H9 (cell line): ENCODE measurements around the gene VCPKMT. TPM values are rescaled to one million over a fixed set of nuclear protein-coding genes. Genes with fewer than 3 reads are reported as not detected.

Source experiments
- DNase-seq: peaks from one replicate; pipeline ENCODE4 v3.0.0-alpha.2; 2017
- H2AFZ ChIP-seq: one replicate; pipeline ENCODE4 v1.6.1; 2013; ENCODE audit warnings: mild to moderate bottlenecking, low read length, control low read depth, moderate library complexity
- H2AK5ac ChIP-seq: 2 replicates; pipeline ENCODE4 v1.6.1; 2013; ENCODE audit warnings: low read length, control low read depth, mixed read lengths; ENCODE audit not compliant: insufficient read length
- H2BK120ac ChIP-seq: one replicate; pipeline ENCODE4 v1.6.1; 2013; ENCODE audit warnings: low read depth, mild to moderate bottlenecking, low read length, control low read depth, inconsistent platforms; ENCODE audit not compliant: poor library complexity, severe bottlenecking
- H2BK12ac ChIP-seq: 2 replicates; pipeline ENCODE4 v1.6.1; 2013; ENCODE audit warnings: low read length, control low read depth, mixed read lengths, low read depth; ENCODE audit not compliant: insufficient read length
- H2BK15ac ChIP-seq: 2 replicates; pipeline ENCODE4 v1.6.1; 2013; ENCODE audit warnings: low read depth, low read length, control low read depth
- H2BK20ac ChIP-seq: one replicate; pipeline ENCODE4 v1.6.1; 2013; ENCODE audit warnings: low read depth, mild to moderate bottlenecking, low read length, control low read depth, inconsistent platforms; ENCODE audit not compliant: poor library complexity, severe bottlenecking
- H2BK5ac ChIP-seq: 2 replicates; pipeline ENCODE4 v1.6.1; 2013; ENCODE audit warnings: low read length, control low read depth, mixed read lengths; ENCODE audit not compliant: insufficient read length
- H3K14ac ChIP-seq: 2 replicates; pipeline ENCODE4 v1.6.1; 2013; ENCODE audit warnings: low read length, control low read depth; ENCODE audit not compliant: insufficient read depth
- H3K18ac ChIP-seq: 2 replicates; pipeline ENCODE4 v1.6.1; 2013; ENCODE audit warnings: low read depth, mild to moderate bottlenecking, mixed read lengths, low read length, control low read depth; ENCODE audit not compliant: insufficient read length
- H3K23ac ChIP-seq: 2 replicates; pipeline ENCODE4 v1.6.1; 2013; ENCODE audit warnings: low read length, control low read depth, mixed read lengths, low read depth; ENCODE audit not compliant: insufficient read length
- H3K23me2 ChIP-seq: 2 replicates; pipeline ENCODE4 v1.6.1; 2013; ENCODE audit warnings: low read depth, mild to moderate bottlenecking, mixed read lengths, low read length, control low read depth; ENCODE audit not compliant: insufficient read length, poor library complexity, severe bottlenecking
- H3K27ac ChIP-seq: 2 replicates; pipeline ENCODE4 v1.5.1; 2013; ENCODE audit warnings: low read length, control low read depth, mixed read lengths, low read depth; ENCODE audit not compliant: insufficient read length
- H3K27me3 ChIP-seq: 2 replicates; pipeline ENCODE4 v1.6.1; 2013; ENCODE audit warnings: low read length, control low read depth, inconsistent platforms; ENCODE audit not compliant: insufficient read depth
- H3K4ac ChIP-seq: 2 replicates; pipeline ENCODE4 v1.6.1; 2013; ENCODE audit warnings: low read depth, mild to moderate bottlenecking, control low read depth, inconsistent platforms, low read length, moderate library complexity
- H3K4me1 ChIP-seq: 2 replicates; pipeline ENCODE4 v1.6.1; 2013; ENCODE audit warnings: low read length, control low read depth, inconsistent platforms; ENCODE audit not compliant: insufficient read depth
- H3K4me2 ChIP-seq: 2 replicates; pipeline ENCODE4 v1.6.1; 2013; ENCODE audit warnings: low read length, control low read depth, mixed read lengths; ENCODE audit not compliant: insufficient read length, insufficient read depth
- H3K56ac ChIP-seq: 2 replicates; pipeline ENCODE4 v1.6.1; 2013; ENCODE audit warnings: low read depth, mild to moderate bottlenecking, mixed read lengths, low read length, control low read depth; ENCODE audit not compliant: insufficient read length
- H3K79me1 ChIP-seq: 2 replicates; pipeline ENCODE4 v1.6.1; 2013; ENCODE audit warnings: low read depth, mild to moderate bottlenecking, moderate library complexity, low read length, control low read depth, inconsistent platforms; ENCODE audit not compliant: insufficient read depth, poor library complexity, severe bottlenecking
- H3K79me2 ChIP-seq: 2 replicates; pipeline ENCODE4 v1.6.1; 2013; ENCODE audit warnings: low read length, control low read depth, inconsistent platforms; ENCODE audit not compliant: insufficient read depth
- H3K9ac ChIP-seq: 2 replicates; pipeline ENCODE4 v1.6.1; 2013; ENCODE audit warnings: low read length, control low read depth, mixed read lengths; ENCODE audit not compliant: insufficient read length; ENCODE audit errors: extremely low read depth
- H3K9me3 ChIP-seq: one replicate; pipeline ENCODE4 v1.6.1; 2013; ENCODE audit warnings: low read depth, low read length, inconsistent platforms; ENCODE audit not compliant: control insufficient read depth
- H3T11ph ChIP-seq: one replicate; pipeline ENCODE4 v1.6.1; 2013; ENCODE audit warnings: mild to moderate bottlenecking, low read length, control low read depth, inconsistent platforms
- H4K20me1 ChIP-seq: one replicate; pipeline ENCODE4 v1.6.1; 2013; ENCODE audit not compliant: control insufficient read depth, insufficient read length, insufficient read depth
- H4K5ac ChIP-seq: 2 replicates; pipeline ENCODE4 v1.6.1; 2013; ENCODE audit warnings: low read depth, mild to moderate bottlenecking, mixed read lengths, low read length, control low read depth; ENCODE audit not compliant: insufficient read length
- H4K8ac ChIP-seq: replicated peaks from 2 replicates; pipeline ENCODE4 v1.6.1; 2013; ENCODE audit warnings: low read length, control low read depth, mixed read lengths, low read depth; ENCODE audit not compliant: insufficient read length
- H4K91ac ChIP-seq: 2 replicates; pipeline ENCODE4 v1.6.1; 2013; ENCODE audit warnings: low read depth, mild to moderate bottlenecking, moderate library complexity, mixed read lengths, low read length, control low read depth; ENCODE audit not compliant: insufficient read length
- H3K27ac Mint-ChIP-seq, 3 experiments: 2 replicates in 2 of 3; 3 replicates in 1 of 3; pipeline ENCODE4 v1.8.0; 2020 to 2021; ENCODE audit warnings: mixed read lengths in 3 of 3, mild to moderate bottlenecking in 1 of 3, moderate library complexity in 1 of 3
- H3K27me3 Mint-ChIP-seq: 2 replicates; pipeline ENCODE4 v1.8.0; 2021; ENCODE audit warnings: low read depth, mild to moderate bottlenecking, moderate library complexity, mixed read lengths
- H3K36me3 Mint-ChIP-seq, 3 experiments: 2 replicates in 2 of 3; 3 replicates in 1 of 3; pipeline ENCODE4 v1.8.0; 2020 to 2021; ENCODE audit warnings: low read depth in 3 of 3, mixed read lengths in 3 of 3; ENCODE audit not compliant: insufficient read depth in 1 of 3
- H3K4me1 Mint-ChIP-seq, 2 experiments: 2 replicates each; pipeline ENCODE4 v1.8.0; 2020; ENCODE audit warnings: mixed read lengths in 2 of 2
- H3K4me3 Mint-ChIP-seq, 2 experiments: 2 replicates in 1 of 2; 3 replicates in 1 of 2; pipeline ENCODE4 v1.8.0; 2020 to 2021; ENCODE audit warnings: mild to moderate bottlenecking in 2 of 2, mixed read lengths in 2 of 2, moderate library complexity in 1 of 2
- H3K9me3 Mint-ChIP-seq, 2 experiments: 2 replicates in 1 of 2; 3 replicates in 1 of 2; pipeline ENCODE4 v1.8.0; 2020; ENCODE audit warnings: mild to moderate bottlenecking in 2 of 2, mixed read lengths in 2 of 2, moderate library complexity in 1 of 2
- CTCF ChIP-seq: fragments of 200-600 bp; sonication (generic); conservative IDR thresholded peaks from 3 replicates; pipeline ENCODE4 v1.8.0; 2021; ENCODE audit warnings: antibody characterized with exemption, mild to moderate bottlenecking
- WGBS: extraction: QIAGEN DNeasy Blood & Tissue Kit; methylation state at CpG from one replicate; pipeline ENCODE4 v1.1.7; 2013; ENCODE audit warnings: missing lambda C conversion rate, low lambda C conversion rate, mixed read lengths; ENCODE audit not compliant: insufficient read length; ENCODE audit errors: extremely low coverage; 5-methylcytosine and 5-hydroxymethylcytosine counted together
- total RNA-seq: library from RNA; stranded (reverse); gene quantifications from 2 replicates; pipeline ENCODE4 v1.2.1, GENCODE V29; 2021

VCPKMT gene
- total RNA-seq, 1 experiment from 2014 or later: 13.7 TPM

- H4K91ac ChIP-seq: no peak overlapping the region
- H3K23me2 ChIP-seq: no peaks in the 10 kb centered on the region
- no peak overlapping the region for H2BK120ac ChIP-seq
- H3K4me3 Mint-ChIP-seq: no peak overlapping the region
- no CpG with 5 or more reads among the region's 7 CpGs for WGBS
- H3K27ac ChIP-seq: no peak overlapping the region
- H3K27ac Mint-ChIP-seq: no peak overlapping the region
- no peak overlapping the region for H4K8ac ChIP-seq
- H3K36me3 Mint-ChIP-seq: no peaks in the 10 kb centered on the region
- no peak overlapping the region for H2BK20ac ChIP-seq
- no peaks in the 10 kb centered on the region; the same call in 1 of the 2 replicates for H3K4me1 ChIP-seq
- no peaks in the 10 kb centered on the region for H3K9me3 Mint-ChIP-seq
- no peak overlapping the region for H3K9ac ChIP-seq
- no peak overlapping the region for H2BK5ac ChIP-seq
- H3K23ac ChIP-seq: no peak overlapping the region
- H3K4me1 Mint-ChIP-seq: peaks cover 10 to 12% of the 10 kb centered on the region in 2 experiments
- no peak overlapping the region for H3T11ph ChIP-seq
- H2BK15ac ChIP-seq: no peak overlapping the region
- no peak overlapping the region for H2AFZ ChIP-seq
- no peak overlapping the region for H3K4ac ChIP-seq
- H3K4me2 ChIP-seq: no peak overlapping the region
- DNase-seq: no peak
- H3K56ac ChIP-seq: no peak overlapping the region
- H2AK5ac ChIP-seq: no peak overlapping the region
- no peaks in the 10 kb centered on the region for H3K27me3 ChIP-seq
- no peak overlapping the region for H3K14ac ChIP-seq
- no peak overlapping the region for H2BK12ac ChIP-seq
- H3K27me3 Mint-ChIP-seq: no peaks in the 10 kb centered on the region; the same call in 1 of the 2 replicates
- TF ChIP-seq CTCF: no peak
- no peaks in the 10 kb centered on the region for H3K9me3 ChIP-seq
- H3K79me2 ChIP-seq: no peaks in the 10 kb centered on the region; the same call in 1 of the 2 replicates
- no peak overlapping the region for H3K18ac ChIP-seq
- no peaks in the 10 kb centered on the region for H3K79me1 ChIP-seq
- no peak overlapping the region for H4K5ac ChIP-seq
- H4K20me1 ChIP-seq: no peaks in the 10 kb centered on the region
Measured at GRCh38 chr14:50091240-50091913, 25.0 kb downstream of the VCPKMT start.
